Endodermal cell (in vitro differentiated cells): ENCODE results near the gene FAM13A. TPM values are rescaled to one million over a fixed set of nuclear protein-coding genes. Genes with fewer than 3 reads are reported as not detected.

Experiments
- DNase-seq: peaks from one replicate; pipeline ENCODE4 v3.0.0-alpha.2; 2017
- H3K27ac ChIP-seq: 2 replicates; pipeline ENCODE4 v1.5.1; 2013; ENCODE audit warnings: mild to moderate bottlenecking, low read depth, low read length, moderate library complexity
- H3K27me3 ChIP-seq: 2 replicates; pipeline ENCODE4 v1.6.1; 2013; ENCODE audit warnings: mild to moderate bottlenecking, low read length, moderate library complexity; ENCODE audit not compliant: insufficient read depth, control insufficient read depth, poor library complexity, severe bottlenecking
- H3K36me3 ChIP-seq: 2 replicates; pipeline ENCODE4 v1.7.0; 2013; ENCODE audit warnings: mild to moderate bottlenecking, low read length, moderate library complexity; ENCODE audit not compliant: control insufficient read depth, insufficient read depth
- H3K4me1 ChIP-seq: one replicate; pipeline ENCODE4 v1.7.0; 2013; ENCODE audit warnings: low read length; ENCODE audit not compliant: control insufficient read depth, insufficient read depth
- H3K4me3 ChIP-seq: 2 replicates; pipeline ENCODE4 v1.5.1; 2013; ENCODE audit warnings: mild to moderate bottlenecking, low read length, moderate library complexity
- H3K9ac ChIP-seq: 2 replicates; pipeline ENCODE4 v1.6.1; 2013; ENCODE audit warnings: mild to moderate bottlenecking, low read length, moderate library complexity; ENCODE audit not compliant: poor library complexity, severe bottlenecking; ENCODE audit errors: extremely low read depth
- H3K9me3 ChIP-seq: 2 replicates; pipeline ENCODE4 v1.6.1; 2013; ENCODE audit warnings: mild to moderate bottlenecking, low read length, moderate library complexity; ENCODE audit not compliant: control insufficient read depth
- H3K27ac Mint-ChIP-seq: 2 replicates; pipeline ENCODE4 v1.8.0; 2020; ENCODE audit warnings: mixed read lengths
- H3K27me3 Mint-ChIP-seq: 2 replicates; pipeline ENCODE4 v1.8.0; 2021; ENCODE audit warnings: mild to moderate bottlenecking, mixed read lengths; ENCODE audit not compliant: insufficient read depth
- H3K36me3 Mint-ChIP-seq: 2 replicates; pipeline ENCODE4 v1.8.0; 2020; ENCODE audit warnings: low read depth, mixed read lengths
- H3K4me1 Mint-ChIP-seq: 2 replicates; pipeline ENCODE4 v1.8.0; 2020; ENCODE audit warnings: mixed read lengths
- H3K4me3 Mint-ChIP-seq: 2 replicates; pipeline ENCODE4 v1.8.0; 2020; ENCODE audit warnings: mild to moderate bottlenecking, moderate library complexity, mixed read lengths
- H3K9me3 Mint-ChIP-seq: 2 replicates; pipeline ENCODE4 v1.8.0; 2020; ENCODE audit warnings: mild to moderate bottlenecking, mixed read lengths
- CTCF ChIP-seq: fragments of 200-600 bp; sonication (generic); conservative IDR thresholded peaks from 2 replicates; pipeline ENCODE4 v1.5.0; 2021; ENCODE audit warnings: antibody characterized with exemption, mild to moderate bottlenecking
- WGBS, 2 experiments: methylation state at CpG; one replicate each; pipeline versions ENCODE4 v1.1.5 to v1.1.7; 2013; ENCODE audit warnings: missing lambda C conversion rate in 2 of 2, mixed read lengths in 1 of 2; ENCODE audit not compliant: insufficient coverage in 1 of 2, insufficient read length in 1 of 2; 5-methylcytosine and 5-hydroxymethylcytosine counted together
- total RNA-seq, 2 donors: library from RNA; stranded (reverse); fragmentation: NEBNext Ultra II Directional in 1 of 2; extraction: Animal tissue kit (Norgen Biotek cat#: 25700) in 1 of 2; gene quantifications; 2 replicates in 1 of 2; 3 replicates in 1 of 2; pipeline ENCODE4 v1.2.1, GENCODE V29; 2021

FAM13A gene
- total RNA-seq, 2 donors from 2014 or later: 13.6 to 17.0 TPM

GRCh38 chr4:88788895-88789294, 268.1 kb downstream of the FAM13A start:
- Mint-ChIP-seq H3K27me3 (no peaks in the 10 kb centered on the region), H3K9me3 (no peaks in the 10 kb centered on the region), H3K27ac (no peak overlapping the region), H3K36me3 (no peaks in the 10 kb centered on the region), H3K4me3 (no peak overlapping the region), H3K4me1 (peaks cover 10% of the 10 kb centered on the region)
- Histone ChIP-seq H3K4me1 (no peaks in the 10 kb centered on the region), H3K9ac (no peak overlapping the region), H3K36me3 (no peaks in the 10 kb centered on the region), H3K27ac (no peak overlapping the region), H3K9me3 (no peaks in the 10 kb centered on the region), H3K4me3 (no peak overlapping the region), H3K27me3 (no peaks in the 10 kb centered on the region)
- TF ChIP-seq CTCF: no peak
- DNase-seq: no peak

- no peak for DNase-seq
- no peak overlapping the region for H3K4me3 Mint-ChIP-seq
- no CpG with 5 or more reads among the region's 1 CpG for WGBS, 2 experiments
Observed at GRCh38 chr4:88788424-88788823, 268.6 kb downstream of the FAM13A start.

GRCh38 chr4:88786011-88786410, 271.0 kb downstream of the FAM13A start:
- no peaks in the 10 kb centered on the region for H3K36me3 Mint-ChIP-seq
- no peaks in the 10 kb centered on the region for H3K36me3 ChIP-seq
- WGBS, 2 experiments: 100% methylated on average over 1 of the region's 1 CpG; no CpG with 5 or more reads in 1 of the 2 experiments

More at GRCh38 chr4:88788424-88788823, 268.6 kb downstream of the FAM13A start:
- no peaks in the 10 kb centered on the region for H3K27me3 ChIP-seq
- H3K36me3 Mint-ChIP-seq: no peaks in the 10 kb centered on the region
- H3K9me3 Mint-ChIP-seq: no peaks in the 10 kb centered on the region
- H3K27ac Mint-ChIP-seq: no peak overlapping the region
- no peaks in the 10 kb centered on the region for H3K27me3 Mint-ChIP-seq
- H3K9ac ChIP-seq: no peak overlapping the region
- H3K27ac ChIP-seq: no peak overlapping the region
- H3K9me3 ChIP-seq: no peaks in the 10 kb centered on the region
- TF ChIP-seq CTCF: no peak
- H3K36me3 ChIP-seq: no peaks in the 10 kb centered on the region
- H3K4me1 ChIP-seq: no peaks in the 10 kb centered on the region
- H3K4me3 ChIP-seq: no peak overlapping the region
- H3K4me1 Mint-ChIP-seq: peaks cover 10% of the 10 kb centered on the region

More at GRCh38 chr4:88786011-88786410, 271.0 kb downstream of the FAM13A start:
- no peak for TF ChIP-seq CTCF
- Histone ChIP-seq H3K27me3 (no peaks in the 10 kb centered on the region), H3K9ac (no peak overlapping the region), H3K9me3 (no peaks in the 10 kb centered on the region), H3K27ac (no peak overlapping the region), H3K4me1 (no peaks in the 10 kb centered on the region), H3K4me3 (no peak overlapping the region)
- no peaks in the 10 kb centered on the region for H3K27me3 Mint-ChIP-seq
- H3K9me3 Mint-ChIP-seq: no peaks in the 10 kb centered on the region
- H3K27ac Mint-ChIP-seq: no peak overlapping the region
- H3K4me3 Mint-ChIP-seq: no peak overlapping the region
- DNase-seq: no peak
- peaks cover 4% of the 10 kb centered on the region for H3K4me1 Mint-ChIP-seq
